ENCODE measurements around the gene ISCU.
A peak's percentile ranks its signal among the peaks of the same experiment; 100 is the strongest.
"Not testable (repeated sequence)": the region's sequence is repeated elsewhere in the genome, so short reads cannot be mapped to it uniquely, and the experiment has no call there.

Gene ISCU

DNA sequence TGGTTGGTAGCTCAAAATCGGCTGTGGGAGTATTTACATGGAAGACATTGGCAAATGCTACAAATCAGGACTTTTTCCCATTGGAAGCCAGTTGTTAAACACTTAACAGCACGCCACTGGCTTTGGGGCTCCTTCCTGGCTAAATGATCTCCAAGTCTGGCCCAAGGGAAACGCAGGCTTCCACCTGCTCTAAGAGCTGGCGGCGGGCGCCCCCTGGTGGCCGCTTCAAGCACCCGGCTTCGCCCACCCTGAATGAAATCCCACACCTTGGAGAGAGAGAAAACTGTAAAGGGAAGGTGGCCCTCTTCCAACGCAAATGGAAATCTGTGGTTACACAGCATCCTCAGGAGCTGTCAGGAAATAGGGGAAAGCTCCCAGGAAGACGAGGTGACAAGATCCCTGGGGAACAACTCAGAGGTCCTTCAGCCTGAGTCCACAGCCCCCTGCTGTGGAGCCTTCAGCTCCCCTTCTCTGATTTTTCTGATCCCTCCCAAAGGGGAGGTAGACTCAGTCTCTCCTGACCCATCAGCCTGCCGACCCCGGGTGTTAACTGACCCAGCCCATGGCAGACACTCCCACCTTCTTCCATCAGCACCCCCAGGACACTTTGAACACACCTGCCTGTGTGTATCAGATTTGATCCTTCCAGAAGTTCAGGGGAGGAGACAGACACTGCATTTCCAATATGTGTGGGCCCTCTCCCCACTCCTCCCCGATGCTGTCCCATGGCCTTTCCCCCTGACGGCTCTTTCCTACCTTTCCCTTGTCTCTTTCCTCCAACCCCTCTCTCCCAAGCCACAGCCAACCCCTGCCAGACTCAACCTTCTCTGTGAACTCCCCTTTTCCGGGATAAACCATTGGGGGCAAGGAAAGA, 55.9 kb downstream of the ISCU start:
- DNase-seq (ENCODE audit: low read depth in 2 of 2): peak in 1 of 2 donors; percentile 72

- DNase-seq (ENCODE audit: low read depth in 2 of 2): not testable (repeated sequence)
These were observed 56.5 kb downstream of the ISCU start for GRCh38 chr12:108618953-108619274.
